Amygdala (tissue), 56 donors: ENCODE data around the gene SLAIN1.
A peak's percentile ranks its signal among the peaks of the same experiment; 100 is the strongest.
"Not testable (repeated sequence)": the region's sequence is repeated elsewhere in the genome, so short reads cannot be mapped to it uniquely, and the experiment has no call there.

Experiments
- DNase-seq, 56 donors: peaks; one replicate each; lab custom pipeline; 2025; lab: John Stamatoyannopoulos, UW

SLAIN1 gene

GRCh38 chr13:77697217-77698103, at the start of gene SLAIN1:
TSS of gene SLAIN1 (plus strand) at chr13:77697687. CDS start at chr13:77697914, 227 bp downstream.
- peak; percentile 62 to 99 (median 90) for DNase-seq

- DNase-seq, result no peak
Observed at GRCh38 chr13:77650409-77650808, 47.1 kb upstream of the SLAIN1 start.

- no peak for DNase-seq
Observed at GRCh38 chr13:77653301-77653700, 44.2 kb upstream of the SLAIN1 start.

- not testable (repeated sequence) for DNase-seq
Observed at GRCh38 chr13:77660016-77660415, 37.5 kb upstream of the SLAIN1 start.

- DNase-seq, result no peak
Observed at GRCh38 chr13:77660841-77661250, 36.6 kb upstream of the SLAIN1 start.

GRCh38 chr13:77662301-77662700, 35.2 kb upstream of the SLAIN1 start:
- not testable (repeated sequence) for DNase-seq

GRCh38 chr13:77662831-77663230, 34.7 kb upstream of the SLAIN1 start:
- not testable (repeated sequence) for DNase-seq

- no peak for DNase-seq
Observed at GRCh38 chr13:77674852-77675251, 22.6 kb upstream of the SLAIN1 start.

GRCh38 chr13:77678691-77679235, 18.7 kb upstream of the SLAIN1 start:
- no peak for DNase-seq

- no peak for DNase-seq
Observed at GRCh38 chr13:77687799-77688198, 9.7 kb upstream of the SLAIN1 start.

- DNase-seq, result no peak
Observed at GRCh38 chr13:77691871-77692270, 5.6 kb upstream of the SLAIN1 start.

GRCh38 chr13:77692746-77693448, 4.6 kb upstream of the SLAIN1 start:
- DNase-seq, result no peak

- DNase-seq, result no peak
Observed at GRCh38 chr13:77693449-77693940, 4.0 kb upstream of the SLAIN1 start.

GRCh38 chr13:77696006-77696878, 1.2 kb upstream of the SLAIN1 start:
- DNase-seq, result peak in 23 of 56 donors; percentile 2 to 70 (median 23)

GRCh38 chr13:77696879-77697216, 639 bp upstream of the SLAIN1 start:
- no peak for DNase-seq

GRCh38 chr13:77698201-77699058, 943 bp downstream of the SLAIN1 start:
- peak in 38 of 56 donors; percentile 12 to 68 (median 43) for DNase-seq

- no peak for DNase-seq
Observed at GRCh38 chr13:77699059-77699680, 1.7 kb downstream of the SLAIN1 start.

- no peak for DNase-seq
Observed at GRCh38 chr13:77701305-77701704, 3.8 kb downstream of the SLAIN1 start.

- DNase-seq, result no peak
Observed at GRCh38 chr13:77702366-77702765, 4.9 kb downstream of the SLAIN1 start.
